Measurements from ENCODE around the gene SDF2L1.

DNA sequence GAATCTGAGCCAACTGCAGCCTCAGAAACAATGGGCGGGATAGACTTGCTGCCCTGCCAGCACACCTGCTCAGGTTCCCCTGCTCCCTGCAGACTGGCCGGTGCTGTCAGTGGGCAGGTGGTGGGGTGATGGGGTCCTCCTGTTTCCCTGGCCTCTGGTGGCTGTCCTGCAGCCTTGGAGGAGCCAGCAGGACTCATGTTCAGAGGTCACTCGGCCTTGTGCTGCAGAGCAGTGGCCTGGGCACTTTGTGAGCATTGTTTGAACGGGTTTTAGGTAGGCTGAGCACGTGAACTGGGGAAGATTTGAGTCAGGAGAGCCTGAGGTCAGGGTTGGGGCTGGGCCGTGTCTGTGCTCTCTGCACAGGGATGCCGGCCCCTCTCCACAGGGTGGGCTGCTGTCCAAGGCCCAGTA, 41.3 kb downstream of the SDF2L1 start:
- no peak for TF ChIP-seq POLR2A (IDR thresholded peaks at IDR 0.05)
- no peak for TF ChIP-seq CTCF (IDR thresholded peaks at IDR 0.05)

All from uterus (tissue), 2 donors.